M059J (cell line): ENCODE data around the gene SCYL1. TPM values are rescaled to one million over a fixed set of nuclear protein-coding genes. Genes with fewer than 3 reads are reported as not detected.

Experiments
- DNase-seq: peaks from one replicate; pipeline ENCODE4 v3.0.0-alpha.2; 2012; ENCODE audit warnings: low read depth
- total RNA-seq: library from RNA; depleted of rRNA; stranded (reverse); fragments of >200 nt; shearing (Covaris generic); gene quantifications from 2 replicates; pipeline ENCODE4 v1.2.3, GENCODE V29; 2014

The SCYL1 gene
- total RNA-seq, 1 experiment from 2014 or later: 96.5 TPM

GRCh38 chr11:65569164-65569972 lies 44.5 kb downstream of the SCYL1 start:
- DNase-seq: no peak

GRCh38 chr11:65569973-65570918 lies 45.4 kb downstream of the SCYL1 start, which contains the start of gene ZNRD2:
Gene ZNRD2, plus strand, starts transcription at chr11:65570477. Its CDS starts 15 bp downstream, at chr11:65570492.
- DNase-seq: peak; percentile 98

GRCh38 chr11:65571420-65571819 lies 46.5 kb downstream of the SCYL1 start:
- DNase-seq: no peak

DNA sequence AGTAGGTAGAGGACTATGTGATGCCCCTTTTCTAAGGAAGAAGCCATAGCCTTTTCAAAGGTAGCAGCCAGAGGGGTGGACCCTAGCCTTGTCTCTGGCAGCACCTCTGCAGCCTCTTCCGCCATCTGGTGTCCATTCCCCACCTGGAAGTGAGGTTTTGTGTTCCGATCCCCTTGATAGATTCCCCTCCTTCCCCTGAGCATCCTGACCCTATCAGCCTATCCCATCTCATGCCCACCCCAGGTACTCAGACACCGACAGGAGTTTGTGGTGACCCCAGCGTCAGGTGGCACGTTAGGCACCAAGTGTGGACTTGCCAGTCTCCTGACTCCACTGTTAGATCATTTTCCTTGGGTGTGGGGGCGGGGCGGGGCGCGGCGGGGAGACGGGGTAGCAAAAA lies 47.1 kb downstream of the SCYL1 start:
- peak; percentile 74 for DNase-seq

DNA sequence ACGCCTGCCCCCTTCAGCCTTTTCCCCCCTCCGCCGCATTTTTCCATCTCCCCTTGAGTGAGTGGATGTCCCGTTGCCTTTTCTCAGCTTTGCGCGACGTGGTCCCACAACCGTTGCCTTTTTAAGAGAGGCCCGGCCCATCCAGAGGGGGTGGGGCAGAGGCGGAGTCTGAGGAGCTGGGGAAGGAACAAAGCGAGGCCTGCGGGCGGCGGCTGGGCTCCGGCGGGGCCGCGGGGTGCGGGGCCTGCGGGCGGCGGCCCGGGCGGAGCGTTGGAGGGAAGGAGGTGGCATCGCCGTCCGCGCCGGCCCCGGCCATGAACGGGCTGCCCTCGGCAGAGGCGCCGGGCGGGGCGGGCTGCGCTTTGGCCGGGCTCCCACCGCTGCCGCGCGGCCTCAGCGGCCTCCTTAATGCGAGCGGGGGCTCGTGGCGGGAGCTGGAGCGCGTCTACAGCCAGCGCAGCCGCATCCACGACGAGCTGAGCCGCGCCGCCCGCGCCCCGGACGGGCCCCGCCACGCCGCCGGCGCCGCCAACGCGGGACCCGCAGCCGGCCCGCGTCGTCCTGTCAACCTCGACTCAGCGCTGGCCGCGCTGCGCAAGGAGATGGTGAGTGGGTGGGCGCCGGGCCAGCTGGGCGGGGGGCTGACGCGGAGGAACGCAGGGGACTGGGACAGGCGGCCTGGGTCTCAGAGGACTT lies 47.6 kb downstream of the SCYL1 start, which contains the start of gene FAM89B:
Gene FAM89B, plus strand, starts transcription at position 183 of the 696 bp plus-strand sequence. Its CDS starts 132 bp downstream, at position 315.
- peak; percentile 85 for DNase-seq

DNA sequence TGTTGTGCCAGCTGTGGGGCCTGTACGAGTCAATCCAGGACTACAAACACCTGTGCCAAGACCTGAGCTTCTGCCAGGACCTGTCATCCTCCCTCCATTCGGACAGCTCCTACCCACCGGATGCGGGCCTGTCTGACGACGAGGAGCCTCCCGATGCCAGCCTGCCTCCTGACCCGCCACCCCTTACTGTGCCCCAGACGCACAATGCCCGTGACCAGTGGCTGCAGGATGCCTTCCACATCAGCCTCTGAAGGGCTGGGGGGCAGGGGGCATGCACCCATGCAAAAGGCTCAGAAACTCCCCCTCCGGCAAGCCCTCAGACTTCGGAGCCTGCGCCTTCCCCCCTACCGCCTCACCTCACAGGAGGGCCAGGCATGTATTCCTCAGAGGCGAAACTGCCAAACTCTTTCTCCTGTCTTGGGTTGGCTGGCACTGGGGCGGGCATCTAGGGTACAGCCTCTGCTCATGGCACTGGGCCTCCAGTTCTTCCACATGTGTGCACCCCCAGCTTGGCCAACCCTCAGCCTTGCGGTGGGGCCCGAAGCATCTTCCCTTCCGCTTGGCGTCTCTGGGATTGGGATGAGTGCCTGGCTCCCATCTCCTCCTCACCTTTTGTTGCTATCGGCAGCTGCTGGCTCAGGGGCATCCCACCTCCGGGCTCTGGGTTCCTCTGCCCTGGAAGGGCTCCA lies 48.7 kb downstream of the SCYL1 start:
- DNase-seq: no peak

GRCh38 chr11:65574109-65574810 lies 49.4 kb downstream of the SCYL1 start:
- DNase-seq: peak; percentile 92

GRCh38 chr11:65574811-65575567 lies 50.1 kb downstream of the SCYL1 start:
- peak; percentile 50 for DNase-seq

GRCh38 chr11:65575568-65576231 lies 50.8 kb downstream of the SCYL1 start, which contains the start of gene EHBP1L1:
Gene EHBP1L1, plus strand, starts transcription at chr11:65576053. Its CDS starts 250 bp downstream, at chr11:65576303.
- no peak for DNase-seq

GRCh38 chr11:65576232-65576866 lies 51.5 kb downstream of the SCYL1 start:
- no peak for DNase-seq

- peak; percentile 91 for DNase-seq
Measured at GRCh38 chr11:65576867-65577755, 52.2 kb downstream of the SCYL1 start.

DNA sequence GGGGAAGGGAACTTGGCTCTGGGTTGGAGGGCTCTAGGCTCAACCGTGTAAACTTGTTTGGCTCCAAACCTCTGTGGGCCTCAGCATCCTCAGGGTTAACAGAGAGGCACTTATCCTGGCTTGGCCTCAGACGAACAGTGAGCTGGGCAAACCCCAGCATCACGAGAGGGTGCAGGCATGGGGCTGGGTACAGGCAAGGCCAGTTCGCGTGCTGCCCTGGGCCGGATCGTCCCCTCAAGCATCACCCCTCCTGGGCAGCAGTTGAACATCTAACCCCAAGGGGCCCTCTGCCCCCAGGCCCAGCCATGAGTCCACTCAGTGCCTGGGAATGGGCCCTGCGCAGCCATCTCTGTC lies 52.9 kb downstream of the SCYL1 start:
- no peak for DNase-seq

GRCh38 chr11:65578134-65578533 lies 53.3 kb downstream of the SCYL1 start:
- DNase-seq: no peak

- DNase-seq: no peak
Measured at GRCh38 chr11:65578667-65579066, 53.8 kb downstream of the SCYL1 start.

DNA sequence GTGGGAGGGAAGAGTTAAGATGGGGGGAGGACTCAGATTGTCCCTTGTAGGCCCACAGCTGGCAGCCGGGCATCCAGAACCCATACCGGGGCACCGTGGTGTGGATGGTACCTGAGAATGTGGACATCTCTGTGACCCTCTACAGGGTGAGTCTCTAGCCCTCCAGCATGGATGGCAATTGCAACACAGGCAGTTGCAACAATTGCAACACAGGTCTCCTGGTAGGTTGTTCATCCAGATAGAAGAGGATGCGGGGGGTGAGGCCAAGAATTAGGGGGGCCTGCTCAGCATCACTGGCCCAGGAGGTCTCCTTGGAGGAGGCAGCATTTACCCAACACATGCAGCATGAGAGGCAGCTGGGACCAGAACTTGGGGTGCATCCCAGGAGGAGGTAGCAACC lies 54.4 kb downstream of the SCYL1 start:
- no peak for DNase-seq

- DNase-seq: no peak
Measured at GRCh38 chr11:65580031-65580692, 55.3 kb downstream of the SCYL1 start.

GRCh38 chr11:65580756-65581155 lies 55.9 kb downstream of the SCYL1 start:
- DNase-seq: no peak
